GM21367 (cell line): ENCODE results near the gene LSM14B.
"Not testable (repeated sequence)": the region's sequence is repeated elsewhere in the genome, so short reads cannot be mapped to it uniquely, and the experiment has no call there.

Experiments used
- ATAC-seq: cut with Tn5 transposase; IDR thresholded peaks from one replicate; pipeline ENCODE4 v1.9.1; 2021; ENCODE audit not compliant: unreplicated experiment

Gene LSM14B

GRCh38 chr20:62146019-62146755 is 23.9 kb downstream of the LSM14B start:
- ATAC-seq: no peak

- no peak for ATAC-seq
Observed at GRCh38 chr20:62147125-62147524, 24.9 kb downstream of the LSM14B start.

GRCh38 chr20:62147528-62147927 is 25.3 kb downstream of the LSM14B start:
- ATAC-seq: no peak

- not testable (repeated sequence) for ATAC-seq
Observed at GRCh38 chr20:62148383-62148782, 26.1 kb downstream of the LSM14B start.

GRCh38 chr20:62148908-62149314 is 26.6 kb downstream of the LSM14B start:
- ATAC-seq: no peak

GRCh38 chr20:62149532-62150309 is 27.4 kb downstream of the LSM14B start:
- ATAC-seq: no peak

- no peak for ATAC-seq
Observed at GRCh38 chr20:62150310-62150575, 28.0 kb downstream of the LSM14B start.

GRCh38 chr20:62151225-62151624 is 28.9 kb downstream of the LSM14B start:
- no peak for ATAC-seq

GRCh38 chr20:62151835-62152364 is 29.6 kb downstream of the LSM14B start:
- no peak for ATAC-seq

- no peak for ATAC-seq
Observed at GRCh38 chr20:62155428-62156253, 33.4 kb downstream of the LSM14B start.

GRCh38 chr20:62156254-62156556 is 33.9 kb downstream of the LSM14B start:
- ATAC-seq: no peak

- ATAC-seq: no peak
Observed at GRCh38 chr20:62156592-62157386, 34.5 kb downstream of the LSM14B start.

GRCh38 chr20:62157387-62158087 is 35.3 kb downstream of the LSM14B start:
- ATAC-seq: no peak

- ATAC-seq: no peak
Observed at GRCh38 chr20:62158088-62158400, 35.8 kb downstream of the LSM14B start.

GRCh38 chr20:62158541-62158940 is 36.3 kb downstream of the LSM14B start:
- no peak for ATAC-seq

GRCh38 chr20:62159052-62159451 is 36.8 kb downstream of the LSM14B start:
- ATAC-seq: no peak

- ATAC-seq: no peak
Observed at GRCh38 chr20:62159839-62160238, 37.6 kb downstream of the LSM14B start.

- ATAC-seq: no peak
Observed at GRCh38 chr20:62160253-62160652, 38.0 kb downstream of the LSM14B start.

GRCh38 chr20:62160876-62161275 is 38.6 kb downstream of the LSM14B start:
- no peak for ATAC-seq

GRCh38 chr20:62161347-62161746 is 39.1 kb downstream of the LSM14B start:
- ATAC-seq: no peak
